ENCODE measurements around the gene LRPAP1. TPM values are rescaled to one million over a fixed set of nuclear protein-coding genes. Genes with fewer than 3 reads are reported as not detected.
A peak's percentile ranks its signal among the peaks of the same experiment; 100 is the strongest.

Gene LRPAP1
- total RNA-seq, 4 donors from 2014 or later, result 82.6 to 116 (median 109) TPM

GRCh38 chr4:3465698-3466671, 66.2 kb downstream of the LRPAP1 start:
- Histone ChIP-seq H3K36me3 (no peaks in the 10 kb centered on the region), H3K27ac (no peak overlapping the region), H3K9me3 (no peaks in the 10 kb centered on the region), H3K4me1 (peaks cover 0 to 14% (median 7%) of the 10 kb centered on the region in 4 donors), H3K4me3 (no peak overlapping the region), H3K27me3 (peaks cover 0 to 19% of the 10 kb centered on the region in 2 donors)
- DNase-seq, result no peak
- TF ChIP-seq CTCF (IDR thresholded peaks at IDR 0.05) (no peak), POLR2A (IDR thresholded peaks at IDR 0.05) (no peak)

GRCh38 chr4:3464911-3465697, 67.1 kb downstream of the LRPAP1 start:
- DNase-seq, result no peak
- H3K27me3 ChIP-seq, result peaks cover 0 to 19% of the 10 kb centered on the region in 2 donors
- no peaks in the 10 kb centered on the region for H3K36me3 ChIP-seq
- no peak overlapping the region for H3K27ac ChIP-seq
- no peak overlapping the region for H3K4me3 ChIP-seq
- no peaks in the 10 kb centered on the region for H3K9me3 ChIP-seq
- TF ChIP-seq POLR2A (IDR thresholded peaks at IDR 0.05) (no peak), CTCF (IDR thresholded peaks at IDR 0.05) (no peak)
- peaks cover 0 to 14% (median 7%) of the 10 kb centered on the region in 4 donors for H3K4me1 ChIP-seq

- no peaks in the 10 kb centered on the region for H3K9me3 ChIP-seq
- peaks cover 0 to 14% (median 7%) of the 10 kb centered on the region in 4 donors for H3K4me1 ChIP-seq
- H3K36me3 ChIP-seq, result no peaks in the 10 kb centered on the region
- no peak overlapping the region for H3K27ac ChIP-seq
- no peak overlapping the region for H3K4me3 ChIP-seq
- H3K27me3 ChIP-seq, result peaks cover 0 to 19% of the 10 kb centered on the region in 2 donors
- TF ChIP-seq POLR2A (IDR thresholded peaks at IDR 0.05) (no peak), CTCF (IDR thresholded peaks at IDR 0.05) (no peak)
- DNase-seq, result no peak
These were observed 67.8 kb downstream of the LRPAP1 start for GRCh38 chr4:3464349-3464905.

DNA sequence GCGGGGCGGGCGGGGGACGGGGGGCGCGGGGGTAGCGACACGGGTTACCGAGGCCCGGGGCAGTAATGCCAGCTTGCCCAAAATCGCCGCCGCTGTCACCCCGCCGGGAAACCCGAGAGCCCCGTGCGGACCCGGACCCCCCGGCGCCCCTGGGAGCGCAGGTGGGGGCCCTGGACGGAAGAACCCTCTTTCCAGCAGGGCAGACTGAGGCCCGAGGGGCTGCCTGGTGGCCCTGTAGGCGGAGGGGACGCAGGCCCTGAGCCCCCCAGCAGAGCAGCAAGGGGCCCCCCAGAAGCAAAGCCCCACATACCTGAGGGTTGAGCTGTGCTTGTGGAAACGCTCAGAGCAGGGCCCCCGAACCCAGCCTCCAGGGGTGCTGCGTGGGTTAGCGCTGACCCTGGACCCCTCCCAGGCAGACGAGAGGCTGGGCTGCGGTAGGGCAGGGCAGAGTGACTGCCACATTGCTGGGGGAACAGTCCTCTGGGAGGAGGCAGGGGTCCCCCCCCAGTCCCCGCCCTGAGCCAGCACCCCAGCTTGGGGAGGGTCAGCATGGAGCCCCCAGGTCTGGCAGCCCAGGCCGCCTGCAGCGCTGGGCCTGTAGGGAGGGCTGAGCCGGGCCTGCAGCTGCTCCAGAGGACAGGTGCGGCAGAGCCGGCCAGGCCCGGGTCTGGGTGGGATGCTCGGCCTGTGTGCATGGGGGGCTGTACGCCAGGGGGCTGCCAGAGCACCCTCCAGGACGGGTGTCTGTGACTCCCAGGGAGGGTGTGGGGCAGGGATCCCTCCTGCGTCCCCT, 68.5 kb downstream of the LRPAP1 start:
- no peaks in the 10 kb centered on the region for H3K9me3 ChIP-seq
- H3K4me1 ChIP-seq, result peaks cover 0 to 14% (median 7%) of the 10 kb centered on the region in 4 donors
- no peak for DNase-seq
- peaks cover 0 to 19% of the 10 kb centered on the region in 2 donors for H3K27me3 ChIP-seq
- H3K4me3 ChIP-seq, result peak overlapping the region; percentile 26 to 57 (median 50)
- peak overlapping the region in 1 of 4 donors; percentile 51 for H3K27ac ChIP-seq
- TF ChIP-seq POLR2A (IDR thresholded peaks at IDR 0.05), result no peak
- no peak for TF ChIP-seq CTCF (IDR thresholded peaks at IDR 0.05)
- no peaks in the 10 kb centered on the region for H3K36me3 ChIP-seq
